Colonic mucosa (tissue), 4 donors: ENCODE data around the gene MAGI2. TPM values are rescaled to one million over a fixed set of nuclear protein-coding genes. Genes with fewer than 3 reads are reported as not detected.

Experiments
- DNase-seq: peaks from one replicate; pipeline ENCODE4 v3.0.0-alpha.2; 2020
- H3K27ac ChIP-seq: fragments of 200-600 bp; one replicate; pipeline ENCODE4 v1.8.0; 2021
- H3K27me3 ChIP-seq: fragments of 200-600 bp; one replicate; pipeline ENCODE4 v1.8.0; 2021
- H3K36me3 ChIP-seq: fragments of 200-600 bp; one replicate; pipeline ENCODE4 v1.8.0; 2021
- H3K4me1 ChIP-seq: fragments of 200-600 bp; one replicate; pipeline ENCODE4 v1.8.0; 2021; ENCODE audit warnings: mild to moderate bottlenecking
- H3K4me3 ChIP-seq: fragments of 200-600 bp; one replicate; pipeline ENCODE4 v1.8.0; 2021
- H3K9ac ChIP-seq, 2 donors: one replicate each; pipeline ENCODE4 v1.7.0; 2013; ENCODE audit warnings: control low read depth in 2 of 2, low read depth in 2 of 2, low read length in 2 of 2
- H3K9me3 ChIP-seq: fragments of 200-600 bp; one replicate; pipeline ENCODE4 v1.8.0; 2021
- CTCF ChIP-seq: fragments of 200-600 bp; IDR thresholded peaks from one replicate; pipeline ENCODE4 v1.8.0; 2022; ENCODE audit warnings: antibody characterized with exemption, mild to moderate bottlenecking
- intact Hi-C: fragments of 100-400 bp; cut with DNase I; formaldehyde crosslinking; loops from one replicate; pipeline ENCODE4 v1.14.1; 2022
- total RNA-seq, 2 donors: library from RNA; stranded (reverse); fragmentation: NEBNext Ultra II Directional in 1 of 2; extraction: Animal tissue kit (Norgen Biotek cat#: 25700) in 1 of 2; gene quantifications; one replicate each; pipeline ENCODE4 v1.2.1, GENCODE V29; 2021
- donor health status: healthy.
- donor health status: DM: no; HTN: no; CAD: no.
- donor health status: DM: no; HTN: no; CAD: no.

MAGI2 gene
- total RNA-seq, 2 donors from 2014 or later, result 1.1 to 2.4 TPM

GRCh38 chr7:79410345-79410744, 43.1 kb downstream of the MAGI2 start:
- Histone ChIP-seq H3K36me3 (no peaks in the 10 kb centered on the region), H3K27ac (no peak overlapping the region), H3K9ac (no peak overlapping the region), H3K9me3 (no peaks in the 10 kb centered on the region), H3K4me1 (no peaks in the 10 kb centered on the region), H3K4me3 (no peak overlapping the region), H3K27me3 (no peaks in the 10 kb centered on the region)
- no peak for DNase-seq
- TF ChIP-seq CTCF, result no peak
- intact Hi-C loops, result no loop called here

- no peak overlapping the region for H3K9ac ChIP-seq
- no peaks in the 10 kb centered on the region for H3K27me3 ChIP-seq
These were observed 46.1 kb downstream of the MAGI2 start for GRCh38 chr7:79407351-79407750.

GRCh38 chr7:79406371-79406770, 47.1 kb downstream of the MAGI2 start:
- no peaks in the 10 kb centered on the region for H3K27me3 ChIP-seq
- no peaks in the 10 kb centered on the region for H3K4me1 ChIP-seq
- H3K9ac ChIP-seq, result no peak overlapping the region
- intact Hi-C loops, result no loop called here
- no peak for DNase-seq
- TF ChIP-seq CTCF, result no peak
- no peak overlapping the region for H3K4me3 ChIP-seq
- no peaks in the 10 kb centered on the region for H3K36me3 ChIP-seq
- no peak overlapping the region for H3K27ac ChIP-seq
- H3K9me3 ChIP-seq, result no peaks in the 10 kb centered on the region

More at GRCh38 chr7:79407351-79407750, 46.1 kb downstream of the MAGI2 start:
- no peak for TF ChIP-seq CTCF
- H3K9me3 ChIP-seq, result no peaks in the 10 kb centered on the region
- H3K4me1 ChIP-seq, result no peaks in the 10 kb centered on the region
- no peaks in the 10 kb centered on the region for H3K36me3 ChIP-seq
- no peak for DNase-seq
- intact Hi-C loops, result no loop called here
- no peak overlapping the region for H3K27ac ChIP-seq
- H3K4me3 ChIP-seq, result no peak overlapping the region

GRCh38 chr7:79405368-79405767, 48.1 kb downstream of the MAGI2 start:
- TF ChIP-seq CTCF, result no peak
- Histone ChIP-seq H3K4me1 (no peaks in the 10 kb centered on the region), H3K9ac (no peak overlapping the region), H3K9me3 (no peaks in the 10 kb centered on the region), H3K36me3 (no peaks in the 10 kb centered on the region), H3K27ac (no peak overlapping the region), H3K27me3 (no peaks in the 10 kb centered on the region), H3K4me3 (no peak overlapping the region)
- intact Hi-C loops, result no loop called here
- no peak for DNase-seq

GRCh38 chr7:79403879-79404278, 49.6 kb downstream of the MAGI2 start:
- intact Hi-C loops, result no loop called here
- H3K27me3 ChIP-seq, result no peaks in the 10 kb centered on the region
- no peaks in the 10 kb centered on the region for H3K9me3 ChIP-seq
- H3K4me3 ChIP-seq, result no peak overlapping the region
- no peaks in the 10 kb centered on the region for H3K4me1 ChIP-seq
- no peak for TF ChIP-seq CTCF
- no peaks in the 10 kb centered on the region for H3K36me3 ChIP-seq
- H3K9ac ChIP-seq, result no peak overlapping the region
- no peak overlapping the region for H3K27ac ChIP-seq
- no peak for DNase-seq

- Histone ChIP-seq H3K36me3 (no peaks in the 10 kb centered on the region), H3K4me1 (no peaks in the 10 kb centered on the region), H3K9me3 (no peaks in the 10 kb centered on the region), H3K9ac (no peak overlapping the region), H3K27me3 (no peaks in the 10 kb centered on the region), H3K4me3 (no peak overlapping the region), H3K27ac (no peak overlapping the region)
- TF ChIP-seq CTCF, result no peak
- intact Hi-C loops, result no loop called here
- DNase-seq, result no peak
These were observed 50.0 kb downstream of the MAGI2 start for GRCh38 chr7:79403451-79403850.
